GM20000 (cell line): ENCODE results near the gene CAMSAP2.

Source experiments
- DNase-seq: peaks from one replicate; pipeline ENCODE4 v3.0.0; 2012; ENCODE audit warnings: low spot score
- TF ChIP-seq, protein P1 (sequence below): IDR thresholded peaks from 2 replicates; pipeline ENCODE4 v1.5.1; 2012; ENCODE audit warnings: mild to moderate bottlenecking, control low read depth; ENCODE audit errors: extremely low read depth, missing control alignments

CAMSAP2 gene

DNA sequence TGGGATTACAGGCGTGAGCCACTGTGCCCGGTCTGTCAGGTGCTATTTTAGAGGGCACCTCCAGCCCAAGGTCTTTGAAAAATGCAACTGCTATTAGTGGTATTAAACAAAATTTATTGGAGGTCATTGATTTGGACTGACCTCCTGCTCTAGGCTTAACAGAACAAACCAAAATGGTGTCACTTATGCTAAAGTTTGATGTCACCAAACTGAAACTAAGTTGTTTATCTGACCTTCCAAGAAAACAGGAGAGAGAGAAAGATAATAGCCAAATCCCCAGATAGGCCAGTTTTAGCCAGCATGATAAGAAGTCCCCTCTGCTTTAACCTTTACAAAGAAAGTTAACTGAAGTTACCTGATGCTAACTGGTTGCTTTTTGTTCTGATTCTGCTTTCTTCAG is 147.9 kb downstream of the CAMSAP2 start:
- DNase-seq = no peak
- TF ChIP-seq, protein P1, sequence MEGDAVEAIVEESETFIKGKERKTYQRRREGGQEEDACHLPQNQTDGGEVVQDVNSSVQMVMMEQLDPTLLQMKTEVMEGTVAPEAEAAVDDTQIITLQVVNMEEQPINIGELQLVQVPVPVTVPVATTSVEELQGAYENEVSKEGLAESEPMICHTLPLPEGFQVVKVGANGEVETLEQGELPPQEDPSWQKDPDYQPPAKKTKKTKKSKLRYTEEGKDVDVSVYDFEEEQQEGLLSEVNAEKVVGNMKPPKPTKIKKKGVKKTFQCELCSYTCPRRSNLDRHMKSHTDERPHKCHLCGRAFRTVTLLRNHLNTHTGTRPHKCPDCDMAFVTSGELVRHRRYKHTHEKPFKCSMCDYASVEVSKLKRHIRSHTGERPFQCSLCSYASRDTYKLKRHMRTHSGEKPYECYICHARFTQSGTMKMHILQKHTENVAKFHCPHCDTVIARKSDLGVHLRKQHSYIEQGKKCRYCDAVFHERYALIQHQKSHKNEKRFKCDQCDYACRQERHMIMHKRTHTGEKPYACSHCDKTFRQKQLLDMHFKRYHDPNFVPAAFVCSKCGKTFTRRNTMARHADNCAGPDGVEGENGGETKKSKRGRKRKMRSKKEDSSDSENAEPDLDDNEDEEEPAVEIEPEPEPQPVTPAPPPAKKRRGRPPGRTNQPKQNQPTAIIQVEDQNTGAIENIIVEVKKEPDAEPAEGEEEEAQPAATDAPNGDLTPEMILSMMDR = no peak

DNA sequence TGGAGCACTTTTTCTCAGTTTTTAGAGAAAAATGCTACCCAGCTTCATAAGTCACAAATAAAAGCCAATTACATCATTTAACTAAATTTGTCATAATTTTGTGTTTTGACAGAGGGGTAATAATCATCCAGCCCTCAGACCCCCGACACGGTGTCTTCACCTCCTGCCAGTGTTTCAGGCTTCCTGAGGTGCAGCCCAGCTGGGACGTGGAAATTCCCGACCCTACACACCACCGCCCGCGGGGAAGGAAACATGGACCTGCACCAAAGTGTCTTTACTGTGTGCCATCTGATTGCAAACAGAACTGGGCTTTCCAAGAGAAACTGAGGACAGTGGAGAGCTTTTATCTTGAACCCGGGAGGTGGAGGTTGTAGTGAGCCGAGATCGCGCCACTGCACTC is 148.3 kb downstream of the CAMSAP2 start:
- no peak for DNase-seq
- TF ChIP-seq, protein P1 = no peak

DNA sequence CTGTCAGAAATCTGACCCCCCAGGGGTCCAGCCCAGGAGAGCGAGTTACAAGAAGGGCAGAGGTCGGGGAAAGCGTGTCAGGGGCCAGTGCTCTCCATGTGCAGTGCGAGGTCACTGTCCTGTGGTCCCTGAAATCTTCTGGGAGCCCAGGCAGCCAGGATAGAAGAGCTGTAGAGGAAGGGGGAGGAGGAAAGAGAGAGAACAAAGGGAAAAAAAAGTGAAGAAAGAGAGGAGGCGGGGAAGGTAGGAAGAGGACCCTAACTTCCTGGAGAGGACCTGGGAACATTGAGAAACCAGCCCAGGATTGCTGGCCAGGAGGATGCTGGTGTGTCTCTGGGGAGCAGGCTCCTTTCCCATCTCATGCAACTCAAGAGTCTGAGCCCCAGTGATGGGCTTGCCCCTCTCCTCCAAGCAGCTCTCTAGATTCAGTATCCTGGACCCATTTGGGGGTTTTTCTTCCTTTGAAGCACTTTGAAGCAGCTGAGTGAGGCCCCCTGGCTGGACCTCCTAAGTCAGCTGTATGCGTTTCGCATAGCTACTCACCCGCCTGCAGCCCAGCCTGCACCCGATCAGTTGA is 149.2 kb downstream of the CAMSAP2 start:
- TF ChIP-seq, protein P1 = no peak

DNA sequence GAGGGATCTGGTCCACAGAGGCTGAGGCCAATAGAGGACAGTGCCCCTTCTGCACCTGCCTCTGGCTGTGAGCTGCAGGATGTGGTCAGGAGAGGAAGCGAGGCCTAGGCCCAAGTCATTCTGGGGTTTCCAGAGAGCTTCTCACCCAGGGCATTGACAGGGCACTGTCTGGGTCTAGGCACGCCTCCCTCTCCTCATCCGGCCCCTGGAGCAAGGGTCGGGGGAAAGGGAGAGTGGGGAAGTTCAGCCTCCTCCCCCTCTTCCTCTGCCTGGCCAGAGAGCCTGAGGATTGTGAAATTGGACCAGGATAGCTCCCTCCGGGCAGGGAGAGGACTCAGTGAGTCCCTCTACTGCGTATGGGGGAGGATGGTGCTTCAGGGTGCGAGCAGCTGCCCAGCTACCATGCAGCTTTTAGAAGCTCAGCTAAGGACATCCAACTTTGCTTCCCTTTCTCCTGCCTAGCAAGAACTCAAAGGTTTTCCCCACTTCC is 149.7 kb downstream of the CAMSAP2 start:
- TF ChIP-seq, protein P1 = no peak
- peak; percentile 87 for DNase-seq

More for the DNA sequence above, 149.2 kb downstream of the CAMSAP2 start:
- DNase-seq = no peak

DNA sequence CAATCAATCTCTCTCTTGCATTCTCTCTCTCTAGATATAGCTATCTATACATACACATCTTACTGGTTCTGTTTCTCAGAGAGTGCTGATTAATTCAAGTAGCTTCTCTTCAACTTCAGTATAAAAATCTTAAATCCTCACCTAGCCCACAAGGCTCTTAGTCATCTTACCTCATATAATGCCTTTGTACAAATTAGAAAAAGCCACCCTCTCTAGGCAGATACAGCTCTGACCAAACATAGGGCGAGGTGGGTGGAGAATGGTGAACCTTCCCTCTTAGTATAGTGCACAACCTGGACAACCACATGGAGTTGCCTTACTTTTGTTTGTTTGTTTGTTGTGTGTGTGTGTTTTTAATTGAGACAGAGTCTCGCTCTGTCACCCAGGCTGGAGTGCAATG is 150.9 kb downstream of the CAMSAP2 start:
- TF ChIP-seq, protein P1 = no peak
- no peak for DNase-seq

DNA sequence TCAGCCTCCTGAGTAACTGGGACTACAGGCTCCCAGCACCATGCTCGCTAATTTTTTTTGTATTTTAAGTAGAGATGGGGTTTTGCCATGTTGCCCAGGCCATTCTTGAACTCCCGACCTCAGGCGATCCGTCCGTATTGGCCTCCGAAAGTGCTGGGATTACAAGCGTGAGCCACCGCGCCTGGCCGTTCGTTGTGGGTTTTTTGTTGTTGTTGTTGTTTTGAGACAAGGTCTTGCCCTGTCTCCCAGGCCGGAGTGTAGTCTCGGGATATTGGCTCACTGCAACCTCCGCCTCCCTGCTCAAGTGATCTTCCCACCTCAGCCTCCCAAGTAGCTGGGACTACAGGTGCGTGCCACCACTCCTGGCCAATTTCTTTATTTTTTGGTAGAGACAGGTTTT is 151.3 kb downstream of the CAMSAP2 start:
- TF ChIP-seq, protein P1 = no peak
- no peak for DNase-seq

DNA sequence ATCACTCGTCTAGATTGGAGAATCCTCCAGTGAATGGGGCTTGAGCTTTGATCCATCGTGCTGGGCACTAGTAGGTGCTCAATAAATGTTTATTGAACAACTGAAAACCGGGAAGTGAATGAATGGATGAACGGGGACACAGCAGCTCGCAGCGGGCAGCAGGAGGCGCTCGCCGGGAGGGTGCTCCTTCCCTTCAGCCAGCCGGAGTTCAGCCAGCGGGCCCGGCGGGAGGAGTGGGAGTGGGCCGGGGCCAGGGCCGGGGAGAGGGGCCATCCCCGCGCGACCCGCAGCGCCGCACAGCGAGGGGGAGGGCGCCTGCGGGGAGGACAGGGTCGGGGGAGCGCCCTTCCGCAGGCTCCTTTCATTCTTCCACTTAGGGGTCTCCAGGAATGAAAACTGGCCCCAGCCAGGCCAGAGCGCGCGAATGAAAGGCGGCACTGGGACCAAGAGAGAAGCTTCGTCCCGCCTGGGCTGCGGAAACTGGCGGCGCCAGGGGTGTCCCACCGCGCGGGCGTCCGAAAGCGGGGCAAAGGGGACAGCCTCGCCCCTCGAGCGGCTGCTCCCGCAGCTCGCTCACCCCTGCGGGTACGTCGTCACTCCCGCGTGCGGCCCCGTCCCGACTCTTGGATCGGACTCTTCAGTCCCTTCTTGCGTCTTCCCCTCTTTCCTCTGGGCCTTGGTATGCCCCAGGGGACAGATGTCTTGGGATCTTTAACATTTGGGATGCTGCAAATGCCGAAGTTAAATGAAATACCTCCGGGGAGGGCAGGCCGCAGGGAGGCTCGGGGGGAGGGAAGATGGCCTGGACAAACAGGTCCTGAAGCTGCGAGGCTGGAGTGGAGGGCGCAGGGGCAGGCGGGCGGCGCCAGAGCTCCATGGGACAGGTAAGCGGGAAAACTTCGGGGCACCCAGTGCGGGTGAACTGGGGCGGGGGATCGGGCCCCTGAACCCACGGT is 152.4 kb downstream of the CAMSAP2 start:
- TF ChIP-seq, protein P1 = peak; percentile 71
- peak; percentile 72 for DNase-seq
